HG02763 (cell line): ENCODE results near the gene QRFP.

ENCODE experiments used
- ATAC-seq: cut with Tn5 transposase; IDR thresholded peaks from one replicate; pipeline ENCODE4 v1.9.1; 2021; ENCODE audit warnings: mild to moderate bottlenecking, moderate library complexity; ENCODE audit not compliant: unreplicated experiment

The QRFP gene

GRCh38 chr9:130934246-130934645, 37.6 kb upstream of the QRFP start:
- ATAC-seq = no peak

DNA sequence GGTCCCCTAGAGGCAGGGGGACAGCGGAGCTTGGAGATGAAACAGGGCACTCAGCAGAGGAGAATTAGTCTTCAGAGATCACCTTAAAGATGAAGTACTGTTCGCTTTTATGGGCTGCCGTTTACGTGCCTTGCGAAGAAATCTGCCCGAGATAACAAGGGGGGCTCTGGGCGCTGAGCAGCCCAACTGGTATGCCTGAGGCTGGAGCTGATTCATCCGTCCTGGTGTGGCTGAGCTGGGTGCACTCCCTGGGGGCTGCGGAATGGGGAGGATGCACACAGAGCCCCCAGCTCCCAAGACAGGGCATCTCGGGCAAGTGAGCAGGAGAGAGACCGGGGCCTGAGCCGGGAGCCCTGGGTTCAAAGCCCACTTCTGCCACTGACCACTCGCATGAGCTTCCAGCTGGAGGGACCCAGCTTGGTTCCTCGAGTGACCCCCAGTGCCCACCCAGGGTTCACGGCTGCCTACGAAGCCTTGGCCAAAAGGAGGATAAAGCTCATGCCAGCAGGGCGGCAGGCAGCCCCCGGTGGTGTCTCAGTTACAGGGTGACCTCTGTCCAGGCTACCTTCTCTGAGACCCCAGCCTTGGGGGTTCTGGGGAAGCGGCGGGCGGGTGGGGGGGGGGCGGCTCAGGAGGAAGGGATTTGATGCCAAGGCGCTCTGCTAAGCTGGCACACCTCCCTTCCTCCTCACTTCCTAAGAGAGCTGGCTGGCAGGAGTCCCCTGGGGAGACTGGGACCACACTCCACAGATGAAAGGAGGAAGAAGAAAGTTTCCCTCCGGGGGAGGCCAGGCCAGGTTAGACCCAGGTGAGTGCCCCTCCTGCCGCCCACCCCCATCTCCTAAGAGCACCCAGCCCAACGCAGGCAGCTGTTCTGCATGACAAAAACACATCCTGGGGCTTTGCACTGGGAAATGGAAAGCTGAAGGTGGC, 36.8 kb upstream of the QRFP start:
- ATAC-seq = no peak

DNA sequence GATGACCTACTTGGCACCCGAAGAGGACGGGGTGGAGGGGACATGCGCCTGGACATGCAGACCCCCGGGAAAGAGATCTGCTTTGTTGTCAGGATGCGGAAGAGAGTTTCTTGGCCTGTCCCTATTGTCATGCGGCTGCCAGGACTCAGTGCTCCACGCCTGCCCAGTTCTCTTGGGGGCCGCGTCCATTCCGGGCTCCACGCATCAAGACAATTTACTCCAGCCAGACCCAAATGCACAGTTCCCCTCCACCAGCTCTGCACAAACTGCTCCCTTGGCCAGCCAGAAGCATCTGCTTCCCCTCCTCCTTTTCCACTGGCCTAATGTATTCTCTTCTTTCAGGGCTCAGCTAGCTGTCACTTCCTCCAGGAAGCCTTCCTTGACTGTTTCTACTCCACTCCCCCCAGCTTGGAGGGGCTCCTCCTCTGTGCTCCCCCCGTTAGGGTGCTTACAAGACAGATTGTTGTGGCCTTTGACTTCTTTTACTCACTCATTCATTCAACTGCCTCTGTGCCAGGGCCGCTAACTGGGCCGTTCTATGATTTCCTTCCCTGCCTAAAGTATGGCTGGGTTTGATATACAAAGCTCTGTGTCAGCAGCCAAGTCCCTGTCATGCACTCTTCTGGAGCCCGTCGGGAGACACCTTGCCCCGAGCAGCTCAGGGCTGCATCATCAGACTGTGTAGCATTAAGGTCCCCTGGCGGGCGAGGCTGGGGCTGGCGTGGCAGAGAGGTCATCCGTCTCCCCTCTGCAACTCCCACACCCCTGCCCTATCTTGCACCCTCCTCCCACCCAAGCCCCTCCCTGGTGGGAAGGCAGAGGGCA, 35.9 kb upstream of the QRFP start:
- no peak for ATAC-seq

- ATAC-seq = no peak
Observed at GRCh38 chr9:130931508-130932254, 35.1 kb upstream of the QRFP start.

GRCh38 chr9:130930804-130931349, 34.3 kb upstream of the QRFP start:
- no peak for ATAC-seq

DNA sequence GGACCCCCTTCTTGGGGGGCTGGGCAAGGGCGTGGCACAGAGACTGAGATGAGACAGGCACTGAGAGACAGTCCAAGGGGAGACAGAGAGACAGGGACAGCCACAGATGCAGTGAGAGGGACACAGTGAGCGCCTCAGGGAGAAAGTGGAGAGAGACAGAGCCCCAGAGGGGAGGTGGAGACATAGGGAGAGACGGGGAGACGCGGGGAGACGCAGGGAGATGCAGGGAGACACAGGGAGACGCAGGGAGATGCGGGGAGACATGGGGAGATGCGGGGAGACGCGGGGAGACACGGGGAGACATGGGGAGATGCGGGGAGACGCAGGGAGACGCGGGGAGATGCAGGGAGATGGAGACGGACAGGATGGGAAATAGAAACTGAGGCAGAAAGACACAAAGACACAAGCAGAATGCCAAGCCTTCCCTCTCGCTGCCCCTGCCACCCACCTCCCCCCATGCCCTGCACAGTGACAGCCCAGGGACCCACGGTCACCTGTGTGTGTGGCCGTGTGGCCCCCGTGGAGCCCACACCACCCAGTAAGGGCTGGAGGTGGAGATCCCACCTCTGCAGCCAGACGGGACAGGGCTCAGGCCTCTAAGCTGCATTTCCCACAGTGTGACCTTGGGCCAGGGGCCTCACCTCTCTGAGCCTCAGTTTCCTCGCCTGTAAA, 33.7 kb upstream of the QRFP start:
- no peak for ATAC-seq

GRCh38 chr9:130929571-130930038, 33.0 kb upstream of the QRFP start:
- ATAC-seq = no peak

- no peak for ATAC-seq
Observed at GRCh38 chr9:130927995-130928900, 31.6 kb upstream of the QRFP start.

DNA sequence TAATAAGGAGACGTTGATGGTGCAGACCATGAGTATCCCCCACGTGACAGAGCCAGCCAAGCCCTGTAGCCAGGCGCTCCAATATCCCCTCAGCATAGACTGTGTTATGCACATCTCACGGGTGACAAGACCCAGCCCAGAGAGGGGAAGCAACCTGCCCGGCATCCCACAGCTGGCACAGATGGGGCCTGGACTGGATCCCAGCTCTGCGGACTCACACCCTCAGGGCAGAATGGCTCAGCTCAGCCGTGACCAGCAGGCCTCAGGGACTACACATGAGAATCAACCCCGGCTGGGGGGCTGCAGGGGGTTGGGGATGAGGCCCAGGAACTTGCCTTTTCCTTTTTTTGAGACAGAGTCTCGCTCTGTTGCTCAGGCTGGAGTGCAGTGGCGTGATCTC, 30.7 kb upstream of the QRFP start:
- ATAC-seq = no peak

DNA sequence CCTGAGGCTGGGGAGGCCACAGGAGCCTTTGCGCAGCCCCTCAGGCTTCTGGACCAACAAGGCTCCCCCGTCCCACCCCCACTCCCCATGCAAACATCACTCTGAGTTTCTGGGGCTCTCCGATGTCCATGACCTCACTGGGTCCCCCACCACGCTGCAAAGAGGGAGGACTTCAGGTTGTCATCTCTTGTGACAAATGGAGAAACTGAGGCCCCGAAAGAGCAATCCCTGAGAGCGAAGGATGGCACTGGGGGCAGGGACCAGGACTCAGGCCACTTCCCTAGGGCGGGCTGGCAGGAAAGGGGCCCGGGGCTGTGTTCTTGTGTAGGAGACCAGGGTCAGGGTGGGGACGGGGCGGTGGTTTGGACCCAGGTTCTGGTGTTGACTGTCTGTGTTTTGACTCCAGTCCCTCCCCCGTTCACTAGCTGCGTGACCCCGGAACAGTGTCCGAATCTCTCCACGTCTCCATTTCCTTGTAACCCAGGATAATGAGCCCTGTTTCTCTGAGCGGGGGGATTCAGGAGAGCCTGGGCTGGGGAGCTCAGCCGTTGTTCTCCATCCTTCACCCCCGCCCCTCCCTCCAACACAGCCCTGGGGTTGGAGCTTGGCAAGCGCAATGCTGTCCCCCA, 28.6 kb upstream of the QRFP start:
- no peak for ATAC-seq

GRCh38 chr9:130924448-130924788, 27.8 kb upstream of the QRFP start:
- ATAC-seq = no peak

DNA sequence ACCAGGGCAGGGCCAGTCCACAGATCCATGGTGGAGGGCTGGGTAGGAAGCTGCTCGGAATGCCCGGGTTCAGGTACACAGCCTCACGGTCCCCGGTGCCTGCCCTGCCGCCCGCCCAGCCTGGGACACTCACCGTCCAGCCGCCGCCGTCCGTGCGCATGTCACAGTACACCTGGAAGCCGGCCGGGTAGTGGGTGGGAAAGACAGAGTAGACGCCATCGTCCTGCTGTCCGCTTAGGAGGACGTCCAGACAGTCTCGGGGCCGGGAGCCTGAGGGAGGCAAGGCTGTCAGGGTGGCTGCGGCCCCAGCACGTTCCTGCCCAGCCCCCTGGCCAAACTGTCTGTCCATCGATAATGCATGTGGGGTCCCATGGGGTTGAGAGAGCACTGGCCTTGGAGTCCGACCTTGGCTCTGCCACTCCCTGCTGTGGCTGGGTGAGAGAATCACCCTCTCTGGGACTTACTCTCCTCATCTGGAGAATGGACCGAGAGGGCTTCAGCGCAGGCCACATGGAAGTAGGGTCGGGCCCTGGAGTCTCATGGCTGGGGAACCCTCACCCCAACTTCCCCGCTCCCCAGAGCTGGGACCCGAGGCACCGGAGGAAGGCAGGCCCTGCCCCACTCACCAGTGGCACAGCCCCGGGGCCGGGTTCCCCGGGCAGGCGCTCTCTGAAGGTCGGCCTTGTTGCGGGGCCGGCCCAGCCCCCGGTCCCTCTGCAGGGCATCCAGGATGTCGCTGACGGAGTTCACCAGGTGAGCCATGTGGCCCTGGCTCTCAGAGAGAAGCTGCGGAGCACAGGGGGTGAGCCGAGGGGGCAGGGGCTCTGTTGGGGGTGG, 27.2 kb upstream of the QRFP start:
- ATAC-seq = no peak

DNA sequence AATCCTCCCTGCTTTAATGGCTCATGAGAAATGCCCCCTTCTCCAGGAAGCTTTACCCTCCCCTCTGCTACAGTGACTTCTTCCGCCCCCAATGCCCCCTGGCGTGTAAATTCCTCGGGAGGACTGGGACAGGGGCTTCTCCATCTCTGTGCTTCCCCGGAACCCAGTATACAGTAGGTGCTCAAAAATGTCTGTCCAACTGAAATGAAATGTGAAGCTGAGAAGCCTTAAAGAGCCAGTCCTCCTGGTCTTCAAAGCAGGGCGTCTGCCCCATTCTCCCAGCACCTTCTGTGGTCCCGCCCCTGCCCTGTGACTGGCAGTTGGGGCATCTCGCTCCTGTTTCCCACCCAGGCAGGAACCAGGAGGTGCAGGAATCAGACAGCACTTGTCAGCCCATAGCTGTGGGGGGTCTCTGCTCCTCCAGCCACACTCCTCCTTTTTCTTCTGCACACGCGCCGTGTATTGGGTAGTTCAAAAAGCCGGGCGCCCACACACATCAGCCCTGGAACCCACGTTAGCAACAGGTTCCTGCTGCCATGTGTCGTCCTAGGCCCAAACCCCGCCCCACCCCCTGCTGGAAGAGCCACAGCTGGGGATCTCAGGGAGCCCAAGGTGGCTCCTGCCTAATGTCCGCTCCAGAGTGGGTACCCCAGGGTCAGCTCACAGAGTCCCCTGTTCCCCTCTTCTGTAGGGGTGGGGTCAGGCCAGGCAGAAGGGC, 26.4 kb upstream of the QRFP start:
- ATAC-seq = no peak

GRCh38 chr9:130921989-130922892, 25.6 kb upstream of the QRFP start:
- no peak for ATAC-seq

DNA sequence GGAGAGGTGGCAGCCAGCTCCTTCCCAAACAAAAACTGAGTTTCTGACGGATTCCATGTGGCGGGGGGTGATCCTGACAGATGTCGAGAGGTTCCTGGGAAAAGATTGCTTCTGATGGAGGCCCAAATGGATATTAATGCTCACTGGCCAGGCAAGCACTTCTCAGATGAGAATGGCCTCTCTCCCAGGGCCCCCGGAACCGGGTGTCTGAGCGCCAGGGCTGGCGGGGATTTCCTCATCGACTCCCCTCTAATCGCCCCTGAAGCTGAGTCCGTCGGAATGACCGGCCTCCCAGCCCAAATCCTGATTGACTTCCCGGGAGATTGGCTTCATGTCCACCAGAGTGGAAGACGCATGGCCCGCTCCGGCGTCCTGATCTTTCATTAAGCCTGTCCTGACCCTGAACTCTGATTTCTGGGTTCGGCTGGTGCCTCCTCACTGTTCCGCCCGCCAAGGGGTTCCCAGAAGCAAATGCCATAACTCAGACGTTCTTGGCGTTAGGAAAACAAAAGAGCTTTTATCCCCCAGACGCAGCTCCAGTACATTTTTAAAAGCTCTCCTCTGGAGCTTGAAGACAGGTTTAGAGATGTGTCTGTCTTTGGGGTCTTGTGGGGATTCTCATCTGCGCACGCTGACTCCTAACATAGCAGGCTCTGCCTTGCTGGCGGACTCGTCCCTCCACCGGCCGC, 24.8 kb upstream of the QRFP start:
- no peak for ATAC-seq
